22Rv1 (cell line): ENCODE measurements around the gene NRP1.

Source experiments
- ZFX ChIP-seq: fragments of 450-650 bp; IDR thresholded peaks from 2 replicates; pipeline ENCODE4 v1.6.1; 2017; ENCODE audit warnings: antibody characterized with exemption, borderline replicate concordance
- TF ChIP-seq, protein P1 (sequence below): fragments of 450-650 bp; IDR thresholded peaks from 2 replicates; pipeline ENCODE4 v1.5.1; 2017; ENCODE audit warnings: mild to moderate bottlenecking

DNA sequence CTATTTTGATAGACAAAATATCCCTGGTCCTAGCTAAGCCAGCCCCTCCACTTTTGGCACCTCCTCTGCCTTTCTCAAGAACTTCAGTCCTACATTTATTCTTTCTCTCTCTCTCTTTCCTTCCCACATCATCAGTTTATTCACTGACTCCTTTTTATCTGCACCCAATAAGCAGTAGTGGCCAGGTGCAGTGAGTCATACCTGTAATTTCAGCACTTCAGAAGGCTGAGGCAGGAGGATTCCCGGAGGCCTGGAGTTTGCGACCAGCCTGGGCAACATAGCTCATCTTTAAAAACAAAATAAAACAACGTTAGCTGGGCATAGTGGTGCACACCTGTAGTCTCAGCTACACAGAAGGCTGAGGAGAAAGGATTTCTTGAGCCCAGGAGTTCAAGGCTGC, 19.4 kb upstream of the NRP1 start:
- TF ChIP-seq, protein P1, sequence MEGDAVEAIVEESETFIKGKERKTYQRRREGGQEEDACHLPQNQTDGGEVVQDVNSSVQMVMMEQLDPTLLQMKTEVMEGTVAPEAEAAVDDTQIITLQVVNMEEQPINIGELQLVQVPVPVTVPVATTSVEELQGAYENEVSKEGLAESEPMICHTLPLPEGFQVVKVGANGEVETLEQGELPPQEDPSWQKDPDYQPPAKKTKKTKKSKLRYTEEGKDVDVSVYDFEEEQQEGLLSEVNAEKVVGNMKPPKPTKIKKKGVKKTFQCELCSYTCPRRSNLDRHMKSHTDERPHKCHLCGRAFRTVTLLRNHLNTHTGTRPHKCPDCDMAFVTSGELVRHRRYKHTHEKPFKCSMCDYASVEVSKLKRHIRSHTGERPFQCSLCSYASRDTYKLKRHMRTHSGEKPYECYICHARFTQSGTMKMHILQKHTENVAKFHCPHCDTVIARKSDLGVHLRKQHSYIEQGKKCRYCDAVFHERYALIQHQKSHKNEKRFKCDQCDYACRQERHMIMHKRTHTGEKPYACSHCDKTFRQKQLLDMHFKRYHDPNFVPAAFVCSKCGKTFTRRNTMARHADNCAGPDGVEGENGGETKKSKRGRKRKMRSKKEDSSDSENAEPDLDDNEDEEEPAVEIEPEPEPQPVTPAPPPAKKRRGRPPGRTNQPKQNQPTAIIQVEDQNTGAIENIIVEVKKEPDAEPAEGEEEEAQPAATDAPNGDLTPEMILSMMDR = no peak
- no peak for TF ChIP-seq ZFX
